HG03045 (cell line): ENCODE results near the gene ATRNL1.

ENCODE experiments used
- ATAC-seq: cut with Tn5 transposase; IDR thresholded peaks from one replicate; pipeline ENCODE4 v1.9.1; 2021; ENCODE audit warnings: mild to moderate bottlenecking, moderate library complexity; ENCODE audit not compliant: unreplicated experiment

ATRNL1 gene

DNA sequence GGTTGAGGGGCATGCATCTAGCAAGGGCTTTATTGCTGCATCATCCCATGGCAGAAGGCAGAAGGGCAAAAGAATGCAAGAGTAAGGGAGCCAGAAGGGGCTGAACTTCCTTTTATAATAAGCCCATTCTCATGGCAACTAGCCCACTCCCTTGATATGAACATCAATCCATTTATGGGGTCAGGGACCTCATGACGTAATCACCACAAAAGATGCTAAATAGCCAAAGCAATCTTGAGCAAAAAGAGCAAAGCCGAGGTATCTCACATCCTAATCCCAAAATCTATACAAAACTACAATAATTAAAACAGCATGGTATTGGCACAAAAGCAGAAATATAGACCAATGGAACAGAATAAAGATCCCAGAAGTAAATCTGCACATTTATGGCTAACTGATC, 499.9 kb downstream of the ATRNL1 start:
- ATAC-seq = no peak

DNA sequence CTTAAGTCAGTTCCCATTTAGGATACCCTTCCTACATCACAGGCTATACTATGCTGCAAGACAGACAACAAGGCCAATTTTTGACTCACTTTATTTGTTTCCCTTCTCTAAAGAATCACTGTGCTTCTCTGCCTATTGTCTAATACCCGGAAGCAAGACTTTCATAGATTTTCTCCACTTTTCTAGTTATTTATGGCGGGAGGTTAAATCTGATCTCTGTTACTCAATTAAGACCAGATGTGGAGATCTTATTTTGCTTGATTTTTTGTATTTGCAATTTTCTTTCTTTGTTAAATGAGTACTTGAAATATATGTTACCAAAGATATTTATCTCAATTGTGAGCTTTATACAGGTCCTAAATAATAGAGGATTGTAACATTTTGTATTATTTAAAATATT, 511.5 kb downstream of the ATRNL1 start:
- no peak for ATAC-seq

DNA sequence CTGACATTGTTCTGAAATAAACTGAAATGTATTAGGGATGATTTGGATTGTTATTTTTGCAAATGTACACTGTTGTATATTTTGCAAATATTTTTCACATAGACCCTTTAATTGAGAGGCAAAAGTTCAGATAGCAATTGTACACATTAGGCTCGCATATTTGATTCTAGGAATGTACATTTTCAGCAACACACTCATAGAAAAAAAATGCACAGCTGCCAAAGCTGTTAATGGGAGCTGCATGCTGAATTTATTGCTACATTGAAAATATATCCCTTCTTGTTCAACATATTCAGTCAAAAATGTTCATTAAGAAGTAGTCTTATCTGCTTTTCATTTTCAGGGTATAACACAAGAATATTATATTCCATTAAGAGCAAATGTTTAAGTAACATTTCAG, 512.9 kb downstream of the ATRNL1 start:
- ATAC-seq = no peak

DNA sequence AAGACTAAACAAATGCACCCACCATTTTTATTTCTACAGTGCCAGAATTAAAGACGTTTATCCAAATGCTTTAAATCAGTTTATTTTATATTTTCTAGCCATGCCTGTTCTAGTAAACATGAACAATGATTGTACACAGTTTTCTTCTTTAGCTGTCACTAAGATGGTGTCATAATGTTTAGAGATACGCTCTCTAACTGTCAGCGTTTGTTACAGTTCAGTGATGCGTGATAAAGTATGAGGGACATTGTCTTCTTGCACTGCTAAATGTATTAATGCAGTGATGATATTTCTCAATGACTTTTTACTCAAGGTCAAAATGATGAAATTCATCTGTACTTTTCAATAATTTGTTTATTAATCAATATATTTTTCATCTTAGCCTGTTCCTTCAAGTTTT, 513.6 kb downstream of the ATRNL1 start:
- ATAC-seq = no peak

DNA sequence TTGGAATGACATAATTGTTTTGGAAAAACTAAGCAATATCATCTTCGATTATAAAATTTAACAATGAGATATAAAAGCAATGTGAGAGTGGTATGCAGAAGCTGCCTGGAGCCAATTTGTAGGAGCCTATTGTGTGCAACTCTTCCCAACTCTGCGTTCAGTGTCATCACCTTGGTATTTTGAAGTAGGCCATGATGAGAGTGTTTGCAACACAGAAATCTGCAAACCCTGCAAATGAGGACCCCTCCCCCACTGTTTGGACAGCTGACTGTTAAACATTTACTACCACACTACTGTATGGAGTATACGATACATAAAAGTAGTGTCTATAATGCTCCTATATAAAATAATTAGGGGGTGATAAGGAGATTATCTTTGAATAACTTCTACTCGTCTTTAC, 531.3 kb downstream of the ATRNL1 start:
- ATAC-seq = no peak

DNA sequence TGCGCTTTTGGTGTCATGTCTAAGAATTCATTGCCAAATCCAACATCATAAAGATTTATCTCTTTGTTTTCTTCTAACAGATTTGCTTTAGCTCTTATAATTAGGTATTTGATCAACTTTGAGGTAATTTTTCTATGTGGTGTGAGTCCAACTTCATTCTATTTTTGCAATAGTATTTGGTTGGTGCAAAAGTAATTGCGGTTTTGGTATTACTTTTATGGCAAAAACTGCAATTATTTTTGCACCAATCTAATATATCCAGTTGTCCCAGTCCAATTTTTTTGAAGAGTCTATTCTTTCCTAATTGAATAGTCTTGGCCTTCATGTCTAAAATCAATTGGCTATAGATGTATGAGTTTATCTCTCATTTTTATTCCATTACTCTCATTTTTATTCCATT, 535.5 kb downstream of the ATRNL1 start:
- no peak for ATAC-seq

DNA sequence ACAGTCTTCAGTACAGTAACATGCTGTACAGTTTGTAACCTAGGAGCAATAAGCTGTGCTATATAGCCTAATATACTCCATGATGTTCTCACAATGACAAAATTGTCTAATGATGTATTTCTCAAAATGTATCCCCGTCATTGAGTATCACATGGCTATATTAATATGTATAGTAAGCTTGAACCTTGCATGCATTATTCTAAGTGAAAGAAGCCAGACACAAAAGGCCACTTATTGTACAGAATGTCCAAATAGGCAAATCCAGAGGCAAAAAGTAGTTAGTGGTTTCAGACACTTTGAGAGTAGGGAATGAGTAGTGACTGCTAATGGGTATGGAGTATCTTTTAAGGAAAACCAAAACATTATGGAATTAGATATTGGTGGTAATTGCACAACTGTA, 545.1 kb downstream of the ATRNL1 start:
- no peak for ATAC-seq

DNA sequence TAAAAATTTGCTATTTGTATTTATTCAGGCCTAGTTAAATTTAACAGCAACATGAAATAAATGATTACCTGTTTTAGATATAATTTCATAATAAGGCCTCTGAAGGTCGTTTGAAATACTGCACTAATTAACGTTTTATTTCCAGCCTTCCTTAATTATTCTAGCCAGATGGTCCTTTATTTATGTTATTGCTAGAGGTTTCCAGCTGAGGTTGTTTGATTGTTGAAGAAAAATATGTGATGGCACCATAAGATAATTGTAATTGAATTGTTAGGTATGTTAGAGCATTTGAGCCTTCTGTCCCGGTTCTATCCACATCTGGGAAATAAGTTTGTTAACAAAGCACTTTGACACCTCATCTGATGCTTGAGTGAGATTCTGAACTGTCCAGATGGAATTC, 556.1 kb downstream of the ATRNL1 start:
- no peak for ATAC-seq

DNA sequence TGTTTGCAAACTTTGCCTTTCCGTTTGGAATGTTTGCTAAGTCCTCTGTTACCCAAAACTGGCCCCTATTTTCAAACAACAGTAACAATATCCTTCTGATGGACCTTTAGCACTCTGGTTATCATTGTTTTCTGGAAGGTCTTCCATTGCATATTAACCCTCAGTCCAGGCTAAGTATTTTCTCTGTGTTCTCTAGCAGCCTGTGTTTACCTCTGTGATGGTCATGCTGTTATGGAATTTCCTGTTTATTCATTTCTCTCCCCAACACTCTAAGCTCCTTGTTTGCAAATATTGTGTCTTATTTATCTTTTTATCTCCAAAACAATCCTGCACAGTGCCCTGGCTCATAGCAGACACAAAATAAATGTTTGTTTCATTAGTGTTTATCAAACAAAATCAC, 560.3 kb downstream of the ATRNL1 start:
- ATAC-seq = no peak

DNA sequence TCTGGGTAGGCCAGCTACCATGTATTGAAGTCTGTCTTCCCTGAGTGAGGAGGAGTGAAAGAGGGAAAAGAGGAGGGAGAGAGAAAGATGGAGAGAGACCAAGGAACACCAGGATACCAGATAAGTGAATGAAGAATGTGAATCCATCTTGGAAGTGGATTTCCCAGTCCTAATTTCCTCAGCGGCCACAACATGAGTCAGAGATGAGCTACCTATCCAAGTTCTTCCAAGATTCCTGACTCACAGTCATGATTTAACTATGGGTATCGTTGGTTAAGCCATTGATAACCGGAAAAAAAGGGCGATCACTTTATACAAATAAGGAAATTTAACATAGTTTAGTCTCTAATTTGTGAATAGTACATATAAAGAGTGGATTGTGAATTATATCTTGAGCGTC, 561.8 kb downstream of the ATRNL1 start:
- ATAC-seq = no peak

DNA sequence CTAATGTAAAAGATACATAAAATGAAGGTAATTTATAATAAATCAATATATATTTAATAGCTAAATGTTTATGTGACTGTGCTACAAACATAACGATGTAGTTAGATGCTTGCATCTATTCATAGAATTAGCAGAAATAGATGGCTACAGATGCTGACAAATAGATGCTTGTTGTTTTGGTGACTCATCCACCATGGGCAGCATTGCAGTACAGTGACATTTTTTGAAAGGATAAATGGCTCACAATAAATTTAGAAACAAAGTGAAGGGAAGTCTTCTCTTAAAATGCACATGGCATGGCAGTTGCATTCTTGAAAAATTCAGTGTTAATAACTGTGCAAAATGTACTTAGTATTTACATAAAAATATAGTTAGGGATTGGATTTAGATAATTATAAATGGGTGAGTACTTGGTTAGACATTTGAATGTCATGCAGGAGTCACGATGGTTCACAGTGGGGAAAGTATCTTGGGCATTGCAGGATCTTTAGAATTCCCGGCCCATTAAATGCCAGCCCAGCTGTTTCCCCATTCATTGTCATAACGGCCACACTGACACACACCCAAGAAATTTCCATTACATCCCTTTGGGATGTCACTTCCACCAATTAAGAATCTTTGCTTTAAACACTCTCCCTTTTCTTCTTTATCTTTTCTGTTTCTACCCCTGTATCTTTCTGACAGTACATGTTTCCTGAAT, 564.1 kb downstream of the ATRNL1 start:
- no peak for ATAC-seq

DNA sequence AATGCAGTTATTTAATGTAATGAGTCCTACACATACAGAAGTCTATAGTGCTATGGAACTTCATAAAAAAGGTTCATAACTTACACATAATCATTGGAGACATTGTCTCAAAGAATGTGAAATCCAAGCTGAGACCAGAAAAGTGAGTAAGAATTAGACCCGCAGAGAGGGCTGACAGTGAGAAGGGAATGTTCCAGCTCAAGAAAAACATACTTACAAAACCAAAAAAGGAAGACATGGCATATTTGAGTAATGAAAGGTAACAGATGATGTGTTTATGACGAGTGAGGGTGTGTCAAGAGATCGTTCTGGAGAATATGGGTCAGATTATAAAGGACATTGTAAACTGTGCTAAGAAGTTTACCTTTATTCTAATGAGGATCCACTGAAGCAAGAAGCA, 566.5 kb downstream of the ATRNL1 start:
- no peak for ATAC-seq

DNA sequence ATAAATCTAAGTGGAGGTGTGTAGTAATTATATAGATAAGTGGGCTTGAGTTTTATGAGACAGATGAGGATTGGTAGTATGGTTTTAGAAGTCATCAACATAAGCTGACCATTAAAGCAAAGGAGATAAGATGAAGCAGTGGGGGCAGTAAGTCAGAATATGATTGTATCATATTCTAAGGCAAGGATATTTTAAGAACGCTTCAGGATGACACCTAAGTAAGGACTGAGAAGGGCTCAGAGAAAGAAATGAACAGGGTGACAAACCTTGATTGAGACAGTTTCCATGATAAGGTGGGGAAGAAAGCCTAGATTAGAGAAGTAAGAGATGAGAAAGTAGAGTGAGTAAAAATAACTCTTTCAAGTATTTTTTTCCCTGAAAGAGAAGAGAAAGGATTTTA, 567.2 kb downstream of the ATRNL1 start:
- ATAC-seq = no peak

DNA sequence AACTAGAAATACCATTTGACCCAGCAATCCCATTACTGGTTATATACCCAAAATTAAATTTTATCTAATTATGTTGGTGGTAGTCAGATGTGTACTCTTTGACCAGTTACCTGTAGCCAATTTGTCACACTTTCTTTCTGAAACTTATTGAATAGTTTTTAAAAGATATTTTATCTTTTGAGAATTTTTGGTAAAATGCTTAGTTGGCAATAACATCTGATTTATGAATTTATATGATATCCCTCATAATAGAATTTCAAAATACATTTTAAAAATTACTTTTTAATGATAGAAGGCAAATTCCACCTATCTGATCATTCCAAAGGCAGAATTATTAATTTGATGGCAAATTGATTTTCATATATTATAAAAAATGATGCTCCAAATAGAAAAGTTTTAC, 569.3 kb downstream of the ATRNL1 start:
- no peak for ATAC-seq

DNA sequence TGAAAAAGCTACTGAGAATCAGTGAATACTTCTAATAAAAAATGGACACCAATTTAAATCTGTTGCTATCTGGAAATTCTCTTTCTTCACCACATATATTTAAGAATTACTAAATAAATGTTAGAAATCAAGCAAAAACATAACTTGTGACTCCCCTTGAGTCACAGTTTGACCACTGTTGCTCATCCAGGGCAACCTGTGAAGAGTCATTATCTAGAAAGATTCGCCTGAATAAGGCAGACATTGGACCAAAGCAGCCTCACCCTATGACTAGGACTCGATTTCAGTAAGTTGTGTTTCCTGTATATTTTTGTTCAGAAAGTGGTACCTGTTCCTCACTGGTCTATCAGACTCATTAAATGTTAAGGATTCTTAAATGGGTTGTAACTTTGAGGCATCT, 572.4 kb downstream of the ATRNL1 start:
- no peak for ATAC-seq

DNA sequence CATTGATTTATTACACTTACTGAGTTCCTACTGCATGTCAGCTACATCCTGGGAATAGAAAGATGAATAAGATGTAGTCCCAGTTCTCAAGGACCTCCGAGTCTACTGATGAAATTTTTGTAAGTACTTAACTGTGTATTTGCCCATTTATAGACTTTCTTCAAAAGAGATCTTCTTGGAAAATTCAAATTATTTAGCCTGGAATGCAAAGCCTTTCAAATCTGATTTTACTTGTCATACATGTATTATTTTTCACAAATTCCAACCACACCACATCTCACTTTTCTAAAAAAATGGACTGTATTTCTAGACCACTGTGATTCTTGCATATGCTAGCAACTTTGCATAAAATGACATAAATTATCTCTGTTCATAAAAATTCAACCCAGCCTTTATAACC, 581.3 kb downstream of the ATRNL1 start:
- ATAC-seq = no peak

DNA sequence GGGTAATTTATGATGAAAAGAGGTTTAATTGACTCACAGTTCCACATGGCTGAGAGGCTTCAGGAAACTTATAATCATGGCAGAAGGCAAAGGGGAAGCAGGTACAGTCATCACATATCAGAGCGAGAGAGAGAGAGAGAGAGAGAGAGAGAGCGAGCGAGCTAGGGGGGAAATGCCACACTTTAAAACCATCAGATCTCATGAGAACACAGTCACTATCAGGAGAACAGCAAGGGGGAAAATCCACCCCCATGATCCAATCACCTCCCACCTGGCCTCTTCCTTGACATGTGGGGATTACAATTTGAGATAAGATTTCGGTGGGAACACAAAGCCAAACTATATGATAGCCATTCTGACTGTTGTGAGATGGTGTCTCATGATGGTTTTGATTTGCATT, 603.6 kb downstream of the ATRNL1 start:
- no peak for ATAC-seq

DNA sequence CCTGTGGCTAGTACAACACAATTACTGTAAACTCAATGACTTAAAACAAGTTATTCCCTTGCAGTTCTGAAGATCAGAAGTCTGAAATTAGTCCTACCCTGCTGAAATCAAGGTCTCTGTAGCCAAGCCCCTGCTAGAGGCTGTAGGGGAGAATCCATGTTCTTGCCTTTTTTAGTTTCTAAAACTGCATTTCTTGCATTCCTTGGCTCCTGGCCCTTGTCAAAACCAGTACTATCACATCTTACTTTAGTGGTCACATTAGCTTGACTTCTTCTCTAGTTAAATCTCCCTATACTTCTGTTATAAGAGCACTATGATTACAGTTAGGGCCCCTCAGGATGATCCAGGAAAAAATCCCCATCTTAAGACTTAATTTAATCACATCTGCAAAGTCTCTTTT, 612.9 kb downstream of the ATRNL1 start:
- no peak for ATAC-seq

DNA sequence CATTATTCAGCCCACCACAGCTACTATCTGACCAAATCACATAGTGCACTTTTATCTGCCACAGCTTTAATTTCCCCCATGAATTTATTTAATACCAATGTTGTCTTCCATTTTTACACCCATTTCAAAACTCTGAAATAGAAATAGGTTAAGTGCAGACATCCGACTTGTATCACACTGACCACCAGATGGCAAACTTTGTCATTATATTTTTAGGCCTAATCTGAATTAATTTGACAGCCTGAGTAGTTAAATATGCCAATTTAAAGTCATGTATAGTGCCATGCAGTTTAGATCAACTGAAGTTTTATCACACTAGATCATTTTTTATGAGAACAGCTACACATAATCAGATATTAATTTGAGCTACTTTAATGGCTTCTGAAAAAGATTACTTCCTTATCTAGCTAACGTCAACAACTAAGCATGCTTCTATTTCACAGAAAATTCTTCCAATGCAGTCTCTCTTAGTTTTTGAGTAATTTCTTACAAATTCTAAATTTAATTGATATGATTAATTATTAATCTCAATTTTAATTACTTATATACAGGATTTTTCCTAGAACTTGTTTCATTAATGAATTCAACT, 613.4 kb downstream of the ATRNL1 start:
- no peak for ATAC-seq

DNA sequence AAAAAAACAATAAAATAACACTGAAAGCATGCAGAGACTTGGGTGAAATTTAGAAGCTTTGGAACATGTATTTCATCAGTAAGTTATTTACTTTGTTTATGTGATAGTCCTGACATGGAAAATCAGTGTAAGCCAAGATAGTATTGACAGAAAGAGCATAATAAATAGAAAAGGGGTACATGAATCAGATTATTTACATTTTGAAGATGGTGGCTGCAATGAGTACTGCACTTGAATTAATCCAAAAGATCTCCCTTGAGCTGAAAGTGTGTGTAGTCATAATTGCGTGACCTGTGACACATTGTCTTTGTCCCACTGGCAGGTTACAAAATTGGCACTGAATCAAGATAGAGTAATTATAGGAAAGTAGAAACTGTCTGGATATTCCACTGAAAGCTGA, 617.0 kb downstream of the ATRNL1 start:
- ATAC-seq = no peak

DNA sequence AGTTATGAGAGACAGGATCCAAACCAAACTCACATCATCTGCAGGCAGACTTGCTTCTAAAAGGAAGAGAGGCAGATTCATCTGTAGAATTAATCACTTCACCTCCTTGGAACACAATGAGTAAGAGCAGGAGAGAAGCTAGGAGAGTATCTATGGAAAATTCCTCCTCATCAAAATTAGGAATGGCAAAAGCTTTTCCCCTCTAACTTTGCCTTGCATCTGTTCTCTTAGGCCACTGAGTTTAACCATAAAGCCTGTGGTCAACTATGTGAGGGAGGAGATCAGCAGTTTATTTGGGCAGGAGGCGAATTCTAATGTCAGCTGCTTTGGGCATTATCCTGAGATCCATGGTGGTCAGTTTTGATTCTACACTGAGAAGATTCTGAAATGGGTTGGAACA, 618.1 kb downstream of the ATRNL1 start:
- ATAC-seq = no peak

DNA sequence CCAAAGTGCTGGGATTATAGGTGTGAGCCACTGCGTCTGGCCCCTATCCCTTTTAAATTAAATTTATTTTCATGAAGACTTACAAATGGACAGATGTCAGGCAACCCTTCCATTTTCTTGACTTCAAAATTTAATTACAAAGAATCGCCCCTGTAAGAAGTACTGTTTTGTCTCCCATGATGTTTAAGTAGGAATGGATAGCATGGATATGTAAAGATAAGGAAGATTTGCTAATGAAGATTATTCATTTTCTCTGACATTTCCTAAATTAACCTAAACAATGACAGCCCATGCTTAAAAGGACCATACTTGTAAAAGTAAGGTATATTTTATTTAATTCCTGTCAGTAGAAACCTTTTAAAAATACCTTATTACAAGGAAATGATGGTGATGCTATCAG, 627.0 kb downstream of the ATRNL1 start:
- ATAC-seq = no peak

DNA sequence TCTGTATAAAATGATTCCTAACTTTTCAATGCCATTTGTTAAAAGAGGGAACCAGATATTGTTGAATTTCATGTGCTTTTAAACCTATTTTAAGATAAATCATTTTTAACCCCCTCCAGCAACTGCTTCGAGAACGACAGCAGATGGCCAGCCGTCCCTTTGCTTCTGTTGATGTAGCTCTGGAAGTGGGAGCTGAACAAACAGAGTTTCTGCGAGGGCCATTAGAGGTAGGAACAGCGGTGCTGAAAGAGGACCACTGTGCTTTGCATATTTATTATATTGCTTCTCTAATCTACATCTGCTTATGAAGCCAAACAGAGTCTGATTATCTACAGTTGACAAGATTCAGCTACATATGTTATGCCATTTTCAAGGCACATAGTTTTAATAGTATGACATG, 634.0 kb downstream of the ATRNL1 start:
- ATAC-seq = no peak
